ENCODE data around the gene RNF182. TPM values are rescaled to one million over a fixed set of nuclear protein-coding genes. Genes with fewer than 3 reads are reported as not detected.

RNF182 gene
- total and polyA plus RNA-seq, 2 donors (not counting 1 experiment from before 2014, with no cell fraction given): 0.10 TPM; not detected in 1

- peaks cover 2 to 3% (median 2%) of the 10 kb centered on the region in 3 donors for H3K9me3 ChIP-seq (ENCODE audit: control extremely low read depth in 1 of 3, control insufficient read depth in 2 of 3, insufficient read depth in 1 of 3, low read length in 2 of 3)
- no peaks in the 10 kb centered on the region for H3K36me3 ChIP-seq (replicated peaks in 1 of 2; ENCODE audit: control extremely low read depth in 1 of 2, control insufficient read depth in 1 of 2, extremely low read depth in 1 of 2, insufficient read depth in 2 of 2, low read length in 1 of 2)
- no peak for TF ChIP-seq EZH2 (IDR thresholded peaks at IDR 0.05; ENCODE audit: borderline replicate concordance, insufficient read depth, low read depth, low read length, poor library complexity, severe bottlenecking)
- TF ChIP-seq, protein P1, sequence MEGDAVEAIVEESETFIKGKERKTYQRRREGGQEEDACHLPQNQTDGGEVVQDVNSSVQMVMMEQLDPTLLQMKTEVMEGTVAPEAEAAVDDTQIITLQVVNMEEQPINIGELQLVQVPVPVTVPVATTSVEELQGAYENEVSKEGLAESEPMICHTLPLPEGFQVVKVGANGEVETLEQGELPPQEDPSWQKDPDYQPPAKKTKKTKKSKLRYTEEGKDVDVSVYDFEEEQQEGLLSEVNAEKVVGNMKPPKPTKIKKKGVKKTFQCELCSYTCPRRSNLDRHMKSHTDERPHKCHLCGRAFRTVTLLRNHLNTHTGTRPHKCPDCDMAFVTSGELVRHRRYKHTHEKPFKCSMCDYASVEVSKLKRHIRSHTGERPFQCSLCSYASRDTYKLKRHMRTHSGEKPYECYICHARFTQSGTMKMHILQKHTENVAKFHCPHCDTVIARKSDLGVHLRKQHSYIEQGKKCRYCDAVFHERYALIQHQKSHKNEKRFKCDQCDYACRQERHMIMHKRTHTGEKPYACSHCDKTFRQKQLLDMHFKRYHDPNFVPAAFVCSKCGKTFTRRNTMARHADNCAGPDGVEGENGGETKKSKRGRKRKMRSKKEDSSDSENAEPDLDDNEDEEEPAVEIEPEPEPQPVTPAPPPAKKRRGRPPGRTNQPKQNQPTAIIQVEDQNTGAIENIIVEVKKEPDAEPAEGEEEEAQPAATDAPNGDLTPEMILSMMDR (IDR thresholded peaks at IDR 0.05): no peak
- WGBS (ENCODE audit: insufficient coverage): 100% methylated on average over 1 of the region's 2 CpGs
- no peak overlapping the region for H2AFZ ChIP-seq (ENCODE audit: insufficient read depth, low read depth, low read length, poor library complexity, severe bottlenecking)
- no peak for ATAC-seq (ENCODE audit: low read depth)
- H3K9me3 Mint-ChIP-seq (ENCODE audit: insufficient read depth): peaks cover under 1% of the 10 kb centered on the region
- peaks cover 0 to 11% (median 5%) of the 10 kb centered on the region in 4 experiments for H3K27me3 ChIP-seq (replicated peaks in 1 of 4; ENCODE audit: control extremely low read depth in 1 of 4, control insufficient read depth in 3 of 4, insufficient read depth in 4 of 4, low read length in 3 of 4)
- intact Hi-C loops (cut with micrococcal nuclease): no loop called here
- no peak overlapping the region for H3K27ac Mint-ChIP-seq
- no peak for DNase-seq
- H3K4me3 Mint-ChIP-seq: no peak overlapping the region
- no peak overlapping the region for H3K9ac ChIP-seq (ENCODE audit: low read length)
- no peaks in the 10 kb centered on the region for H3K4me1 ChIP-seq (ENCODE audit: control insufficient read depth in 2 of 2, insufficient read depth in 2 of 2, low read length in 2 of 2)
- H3K27me3 Mint-ChIP-seq: peaks cover 38% of the 10 kb centered on the region
- CTCF ChIA-PET: no interaction called here
- no peak overlapping the region for H3K27ac ChIP-seq (ENCODE audit: low read length in 2 of 2)
- no peak overlapping the region for H3K4me3 ChIP-seq (ENCODE audit: control extremely low read depth in 1 of 5, extremely low read depth in 1 of 5, insufficient read depth in 1 of 5, low read depth in 2 of 5, low read length in 4 of 5)
- H3K4me1 Mint-ChIP-seq: no peaks in the 10 kb centered on the region
- H4K20me1 ChIP-seq (ENCODE audit: control insufficient read depth, insufficient read depth, low read length, poor library complexity, severe bottlenecking): no peaks in the 10 kb centered on the region
- POLR2A ChIA-PET: no interaction called here
- no peak overlapping the region for H3K4me2 ChIP-seq (replicated peaks; ENCODE audit: low read depth, low read length, poor library complexity, severe bottlenecking)
- no peaks in the 10 kb centered on the region for H3K79me2 ChIP-seq (ENCODE audit: control insufficient read depth, insufficient read depth, low read length)
These were observed 54.0 kb downstream of the RNF182 start for GRCh38 chr6:13978787-13979186.

- H3K27me3 Mint-ChIP-seq: peaks cover 46% of the 10 kb centered on the region
- Histone ChIP-seq H3K27ac (ENCODE audit: low read length in 2 of 2) (no peak overlapping the region), H2AFZ (ENCODE audit: insufficient read depth, low read depth, low read length, poor library complexity, severe bottlenecking) (no peak overlapping the region)
These were observed 54.8 kb downstream of the RNF182 start for GRCh38 chr6:13979284-13980171.

More at GRCh38 chr6:13979284-13980171, 54.8 kb downstream of the RNF182 start:
- WGBS (ENCODE audit: insufficient coverage): 71% methylated on average over 3 of the region's 9 CpGs
- Mint-ChIP-seq H3K27ac (no peak overlapping the region), H3K4me1 (no peaks in the 10 kb centered on the region), H3K4me3 (no peak overlapping the region), H3K9me3 (ENCODE audit: insufficient read depth) (no peaks in the 10 kb centered on the region)
- H3K4me1 ChIP-seq (ENCODE audit: control insufficient read depth in 2 of 2, insufficient read depth in 2 of 2, low read length in 2 of 2): no peaks in the 10 kb centered on the region
- H3K9ac ChIP-seq (ENCODE audit: low read length): no peak overlapping the region
- no peak overlapping the region for H3K4me3 ChIP-seq (ENCODE audit: control extremely low read depth in 1 of 5, extremely low read depth in 1 of 5, insufficient read depth in 1 of 5, low read depth in 2 of 5, low read length in 4 of 5)
- DNase-seq (no peak), ATAC-seq (ENCODE audit: low read depth) (no peak)
- ChIA-PET CTCF (no interaction called here), POLR2A (no interaction called here)
- H3K79me2 ChIP-seq (ENCODE audit: control insufficient read depth, insufficient read depth, low read length): no peaks in the 10 kb centered on the region
- peaks cover 0 to 3% (median 0%) of the 10 kb centered on the region in 3 donors for H3K9me3 ChIP-seq (ENCODE audit: control extremely low read depth in 1 of 3, control insufficient read depth in 2 of 3, insufficient read depth in 1 of 3, low read length in 2 of 3)
- no peaks in the 10 kb centered on the region for H3K36me3 ChIP-seq (replicated peaks in 1 of 2; ENCODE audit: control extremely low read depth in 1 of 2, control insufficient read depth in 1 of 2, extremely low read depth in 1 of 2, insufficient read depth in 2 of 2, low read length in 1 of 2)
- intact Hi-C loops (cut with micrococcal nuclease): loop anchor here (5.0 kb wide), 1 partner anchor 32 kb away; no protein-coding TSS in a partner anchor
- peaks cover 0 to 13% (median 6%) of the 10 kb centered on the region in 4 experiments for H3K27me3 ChIP-seq (replicated peaks in 1 of 4; ENCODE audit: control extremely low read depth in 1 of 4, control insufficient read depth in 3 of 4, insufficient read depth in 4 of 4, low read length in 3 of 4)
- TF ChIP-seq EZH2 (IDR thresholded peaks at IDR 0.05; ENCODE audit: borderline replicate concordance, insufficient read depth, low read depth, low read length, poor library complexity, severe bottlenecking): no peak
- TF ChIP-seq, protein P1 (IDR thresholded peaks at IDR 0.05): no peak
- no peak overlapping the region for H3K4me2 ChIP-seq (replicated peaks; ENCODE audit: low read depth, low read length, poor library complexity, severe bottlenecking)
- no peaks in the 10 kb centered on the region for H4K20me1 ChIP-seq (ENCODE audit: control insufficient read depth, insufficient read depth, low read length, poor library complexity, severe bottlenecking)

All from B cell (primary cell).